HEK293T (cell line): ENCODE results near the gene SDHC.
"Not testable (repeated sequence)": the region's sequence is repeated elsewhere in the genome, so short reads cannot be mapped to it uniquely, and the experiment has no call there.

Experiments used
- ARNT ChIP-seq: fragments of 450-650 bp; IDR thresholded peaks from 2 replicates; pipeline ENCODE4 v1.6.1; 2017; ENCODE audit warnings: mild to moderate bottlenecking
- BHLHE40 ChIP-seq: fragments of 450-650 bp; IDR thresholded peaks from 2 replicates; pipeline ENCODE4 v1.6.1; 2016; ENCODE audit warnings: mild to moderate bottlenecking, moderate library complexity, borderline replicate concordance
- CTBP1 ChIP-seq: fragments of 450-650 bp; IDR thresholded peaks from 2 replicates; pipeline ENCODE4 v1.6.1; 2016; ENCODE audit warnings: borderline replicate concordance
- ELF4 ChIP-seq: fragments of 450-650 bp; IDR thresholded peaks from 2 replicates; pipeline ENCODE4 v1.6.1; 2017; ENCODE audit warnings: antibody characterized with exemption
- FOXK2 ChIP-seq: fragments of 450-650 bp; IDR thresholded peaks from 2 replicates; pipeline ENCODE4 v1.6.1; 2016; ENCODE audit warnings: mild to moderate bottlenecking
- HDGF ChIP-seq: fragments of 450-650 bp; IDR thresholded peaks from 2 replicates; pipeline ENCODE4 v1.6.1; 2017; ENCODE audit warnings: antibody characterized with exemption, borderline replicate concordance
- L3MBTL2 ChIP-seq: fragments of 450-650 bp; conservative IDR thresholded peaks from 2 replicates; pipeline ENCODE4 v1.6.1; 2016; ENCODE audit warnings: mild to moderate bottlenecking
- LEF1 ChIP-seq: fragments of 450-650 bp; IDR thresholded peaks from 2 replicates; pipeline ENCODE4 v1.6.1; 2017; ENCODE audit warnings: mild to moderate bottlenecking, borderline replicate concordance
- SP1 ChIP-seq: fragments of 450-650 bp; IDR thresholded peaks from 2 replicates; pipeline ENCODE4 v1.6.1; 2017
- SUZ12 ChIP-seq: fragments of 450-650 bp; IDR thresholded peaks from 2 replicates; pipeline ENCODE4 v1.6.1; 2016; ENCODE audit warnings: mild to moderate bottlenecking
- TF ChIP-seq, protein P1 (sequence below): fragments of 450-650 bp; IDR thresholded peaks from 2 replicates; pipeline ENCODE4 v1.6.1; 2016

DNA sequence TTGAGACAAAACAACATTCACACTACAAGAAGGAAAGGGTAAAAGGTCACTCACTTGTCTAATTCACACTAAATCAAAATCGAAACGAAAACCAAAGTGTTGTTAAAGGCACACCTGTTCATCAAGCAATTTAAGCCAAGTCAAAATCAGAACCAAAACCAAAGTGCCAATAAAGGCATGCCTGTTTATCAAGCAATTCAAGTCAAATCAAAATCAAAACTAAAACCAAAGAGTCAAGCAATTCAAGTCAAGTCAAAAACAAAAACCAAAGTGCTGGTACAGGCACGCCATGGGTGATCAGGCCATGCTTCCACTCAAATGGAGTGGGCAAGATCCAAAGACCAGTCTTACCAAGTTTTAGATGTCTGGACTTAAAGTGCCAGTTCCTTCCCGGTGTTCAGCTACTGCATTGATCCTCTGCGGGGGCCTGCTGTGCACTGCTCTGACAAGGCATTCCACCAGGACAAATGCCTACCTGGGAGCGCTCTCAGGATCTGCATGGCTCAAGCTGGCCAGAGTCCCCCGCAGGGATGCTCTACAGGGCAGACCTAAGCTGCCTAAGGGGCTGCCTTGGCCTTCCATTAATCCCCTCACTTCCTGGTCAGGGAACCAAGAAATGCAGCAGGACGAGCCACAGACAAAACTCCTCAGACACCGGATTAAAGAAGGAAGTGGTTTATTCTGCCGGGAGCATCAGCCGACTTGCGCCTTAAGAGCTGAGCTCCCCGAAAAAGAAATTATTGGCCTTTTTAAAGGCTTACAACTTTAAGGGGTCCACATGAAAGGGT is 95.9 kb downstream of the SDHC start:
- TF ChIP-seq ARNT, LEF1, ELF4, SP1, CTBP1, BHLHE40, HDGF, L3MBTL2, SUZ12, FOXK2: not testable (repeated sequence)
- TF ChIP-seq, protein P1, sequence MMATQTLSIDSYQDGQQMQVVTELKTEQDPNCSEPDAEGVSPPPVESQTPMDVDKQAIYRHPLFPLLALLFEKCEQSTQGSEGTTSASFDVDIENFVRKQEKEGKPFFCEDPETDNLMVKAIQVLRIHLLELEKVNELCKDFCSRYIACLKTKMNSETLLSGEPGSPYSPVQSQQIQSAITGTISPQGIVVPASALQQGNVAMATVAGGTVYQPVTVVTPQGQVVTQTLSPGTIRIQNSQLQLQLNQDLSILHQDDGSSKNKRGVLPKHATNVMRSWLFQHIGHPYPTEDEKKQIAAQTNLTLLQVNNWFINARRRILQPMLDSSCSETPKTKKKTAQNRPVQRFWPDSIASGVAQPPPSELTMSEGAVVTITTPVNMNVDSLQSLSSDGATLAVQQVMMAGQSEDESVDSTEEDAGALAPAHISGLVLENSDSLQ, result not testable (repeated sequence)
